NT2/D1 (cell line): ENCODE results near the gene RAB3C.
"Not testable (repeated sequence)": the region's sequence is repeated elsewhere in the genome, so short reads cannot be mapped to it uniquely, and the experiment has no call there.

Experiments used
- DNase-seq: peaks from one replicate; pipeline ENCODE4 v3.0.0-alpha.2; 2011; ENCODE audit warnings: low read depth, low spot score
- H3K27me3 ChIP-seq: 2 replicates; pipeline ENCODE4 v1.6.0; 2011; ENCODE audit warnings: mild to moderate bottlenecking; ENCODE audit not compliant: insufficient read length, insufficient read depth
- H3K36me3 ChIP-seq: 2 replicates; pipeline ENCODE4 v1.6.1; 2011; ENCODE audit warnings: mild to moderate bottlenecking, low read length, mixed read lengths; ENCODE audit not compliant: insufficient read depth, insufficient read length
- H3K4me1 ChIP-seq: 2 replicates; pipeline ENCODE4 v1.5.1; 2011; ENCODE audit not compliant: insufficient read depth, insufficient read length
- H3K4me3 ChIP-seq: 2 replicates; pipeline ENCODE4 v1.5.1; 2011; ENCODE audit warnings: low read depth; ENCODE audit not compliant: insufficient read length
- H3K9ac ChIP-seq: 2 replicates; pipeline ENCODE4 v1.6.0; 2011; ENCODE audit warnings: low read depth; ENCODE audit not compliant: insufficient read length
- H3K9me3 ChIP-seq: 2 replicates; pipeline ENCODE4 v1.5.1; 2011; ENCODE audit warnings: mild to moderate bottlenecking, low read length; ENCODE audit not compliant: insufficient read depth
- SUZ12 ChIP-seq: IDR thresholded peaks from 2 replicates; pipeline ENCODE4 v1.6.1; 2011; ENCODE audit not compliant: insufficient read length, insufficient read depth; ENCODE audit errors: extremely low read depth
- YY1 ChIP-seq: IDR thresholded peaks from 2 replicates; pipeline ENCODE4 v1.6.1; 2011; ENCODE audit not compliant: insufficient read length, insufficient read depth
- ZNF274 ChIP-seq: IDR thresholded peaks from 2 replicates; pipeline ENCODE4 v1.6.1; 2011; ENCODE audit warnings: mild to moderate bottlenecking, low read depth, low read length

Gene RAB3C

GRCh38 chr5:58703925-58704555 lies 121.2 kb downstream of the RAB3C start:
- no peaks in the 10 kb centered on the region for H3K4me1 ChIP-seq
- H3K9me3 ChIP-seq: no peaks in the 10 kb centered on the region
- TF ChIP-seq SUZ12 (no peak), ZNF274 (no peak), YY1 (no peak)
- H3K9ac ChIP-seq: no peak overlapping the region
- no peaks in the 10 kb centered on the region for H3K36me3 ChIP-seq
- H3K4me3 ChIP-seq: no peak overlapping the region
- DNase-seq: no peak
- no peaks in the 10 kb centered on the region for H3K27me3 ChIP-seq

DNA sequence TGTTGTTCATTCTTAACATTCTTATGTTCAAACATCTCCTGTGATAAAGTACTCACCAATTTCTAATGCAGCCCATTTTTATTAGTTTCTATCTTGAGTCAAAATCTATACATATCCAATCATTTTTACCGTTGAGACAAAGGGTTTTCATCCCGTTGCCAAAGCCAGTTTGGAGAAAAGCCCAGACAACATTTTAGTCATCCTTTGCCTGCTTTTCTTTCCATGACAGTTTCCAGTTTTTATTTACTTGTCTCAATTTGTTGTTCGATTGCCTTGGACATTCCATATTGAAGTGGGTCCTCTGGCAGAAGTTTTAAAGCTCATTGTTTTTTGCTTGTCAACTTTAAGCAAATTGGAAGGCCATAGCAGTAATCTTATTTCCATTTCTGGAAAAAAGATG lies 123.9 kb downstream of the RAB3C start:
- H3K27me3 ChIP-seq: no peaks in the 10 kb centered on the region
- H3K4me3 ChIP-seq: no peak overlapping the region
- no peaks in the 10 kb centered on the region for H3K36me3 ChIP-seq
- no peak for DNase-seq
- H3K9me3 ChIP-seq: no peaks in the 10 kb centered on the region
- H3K9ac ChIP-seq: no peak overlapping the region
- H3K4me1 ChIP-seq: no peaks in the 10 kb centered on the region
- no peak for TF ChIP-seq YY1
- TF ChIP-seq SUZ12: no peak
- no peak for TF ChIP-seq ZNF274

DNA sequence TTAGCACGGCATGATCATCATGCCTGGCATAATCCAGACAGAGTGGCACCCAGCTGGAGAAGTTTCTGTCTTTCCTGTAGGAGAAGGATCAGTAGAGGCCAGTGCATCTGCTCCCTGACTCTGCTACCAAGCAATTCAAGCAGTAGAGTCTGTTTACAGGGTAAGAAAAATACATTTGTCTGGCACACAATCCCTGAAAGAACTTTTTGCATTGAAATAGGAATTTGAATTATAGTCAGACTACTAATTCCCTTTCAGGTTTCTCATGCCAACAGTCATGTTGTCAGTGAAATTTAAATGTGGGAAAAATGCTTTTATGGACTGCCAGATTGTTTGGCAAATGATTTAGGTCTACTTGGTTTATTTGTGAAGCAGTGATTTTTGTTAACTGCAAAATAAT lies 125.6 kb downstream of the RAB3C start:
- H3K9me3 ChIP-seq: no peaks in the 10 kb centered on the region
- TF ChIP-seq ZNF274: no peak
- TF ChIP-seq YY1: no peak
- no peak for TF ChIP-seq SUZ12
- H3K4me3 ChIP-seq: no peak overlapping the region
- no peaks in the 10 kb centered on the region for H3K27me3 ChIP-seq
- H3K9ac ChIP-seq: no peak overlapping the region
- H3K4me1 ChIP-seq: no peaks in the 10 kb centered on the region
- H3K36me3 ChIP-seq: no peaks in the 10 kb centered on the region
- DNase-seq: no peak

- not testable (repeated sequence) for H3K36me3 ChIP-seq, H3K4me3 ChIP-seq, H3K9ac ChIP-seq, H3K4me1 ChIP-seq, H3K27me3 ChIP-seq, H3K9me3 ChIP-seq, DNase-seq
These were observed 127.5 kb downstream of the RAB3C start for GRCh38 chr5:58710425-58710824.

- DNase-seq: no peak
- Histone ChIP-seq H3K36me3 (no peaks in the 10 kb centered on the region), H3K9me3 (no peaks in the 10 kb centered on the region), H3K27me3 (no peaks in the 10 kb centered on the region), H3K4me1 (no peaks in the 10 kb centered on the region), H3K4me3 (no peak overlapping the region), H3K9ac (no peak overlapping the region)
- no peak for TF ChIP-seq YY1
- no peak for TF ChIP-seq ZNF274
- TF ChIP-seq SUZ12: no peak
These were observed 128.0 kb downstream of the RAB3C start for GRCh38 chr5:58710871-58711270.

GRCh38 chr5:58711965-58712364 lies 129.1 kb downstream of the RAB3C start:
- H3K9me3 ChIP-seq: no peaks in the 10 kb centered on the region
- H3K4me3 ChIP-seq: no peak overlapping the region
- no peak for DNase-seq
- H3K27me3 ChIP-seq: no peaks in the 10 kb centered on the region
- TF ChIP-seq SUZ12: no peak
- TF ChIP-seq YY1: no peak
- TF ChIP-seq ZNF274: no peak
- no peaks in the 10 kb centered on the region for H3K36me3 ChIP-seq
- H3K4me1 ChIP-seq: no peaks in the 10 kb centered on the region
- H3K9ac ChIP-seq: no peak overlapping the region

DNA sequence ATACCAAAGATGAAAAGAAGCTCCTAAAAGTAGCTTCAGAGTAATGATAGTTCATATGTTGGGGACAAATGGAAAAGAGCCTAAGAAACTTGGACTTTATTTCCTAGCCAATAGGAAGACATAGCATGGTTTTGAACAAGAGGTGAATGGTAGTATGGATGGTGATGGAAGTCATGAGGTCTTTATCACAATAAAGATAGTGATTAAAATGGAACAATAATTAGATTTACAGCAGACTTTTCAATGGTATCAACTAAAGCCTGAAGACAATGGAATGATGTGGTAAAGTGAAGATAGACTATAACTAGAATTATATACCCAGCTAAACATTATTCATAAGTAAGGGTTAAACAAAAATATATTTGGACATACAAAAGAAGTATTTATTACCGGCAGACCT lies 131.2 kb downstream of the RAB3C start:
- DNase-seq: no peak
- no peaks in the 10 kb centered on the region for H3K27me3 ChIP-seq
- H3K36me3 ChIP-seq: no peaks in the 10 kb centered on the region
- no peaks in the 10 kb centered on the region for H3K9me3 ChIP-seq
- H3K9ac ChIP-seq: no peak overlapping the region
- no peak overlapping the region for H3K4me3 ChIP-seq
- TF ChIP-seq ZNF274 (no peak), YY1 (no peak), SUZ12 (no peak)
- H3K4me1 ChIP-seq: no peaks in the 10 kb centered on the region
